Activated B cell treated with CpG ODN at 0.5 μM for 24 hours (primary cell): ENCODE results near the gene ADAMTSL2. TPM values are rescaled to one million over a fixed set of nuclear protein-coding genes. Genes with fewer than 3 reads are reported as not detected.

Source experiments
- ATAC-seq: fragments of 200-7000 bp; cut with Tn5 transposase; one replicate; pipeline ENCODE4 v1.10.0; 2021; ENCODE audit warnings: low read depth, mild to moderate bottlenecking, moderate library complexity
- CTCF ChIA-PET: fragments of 350-600 bp; sonication (Branson Sonifier 250); formaldehyde crosslinking; loops from one replicate; lab custom pipeline; 2021; ENCODE audit warnings: antibody characterized with exemption; lab: Charles Lee
- POLR2A ChIA-PET: fragments of 350-600 bp; sonication (Branson Sonifier 250); formaldehyde crosslinking; loops from one replicate; lab custom pipeline; 2021; ENCODE audit warnings: antibody characterized with exemption; lab: Charles Lee
- DNase-seq: peaks from one replicate; pipeline ENCODE4 v3.0.0; 2022
- H3K27ac Mint-ChIP-seq: one replicate; pipeline ENCODE4 v1.8.0; 2020; ENCODE audit warnings: mixed read lengths
- H3K27me3 Mint-ChIP-seq: one replicate; pipeline ENCODE4 v1.8.0; 2021; ENCODE audit warnings: mixed read lengths
- H3K36me3 Mint-ChIP-seq: one replicate; pipeline ENCODE4 v1.8.0; 2021; ENCODE audit warnings: low read depth, mixed read lengths
- H3K4me1 Mint-ChIP-seq: one replicate; pipeline ENCODE4 v1.8.0; 2021; ENCODE audit warnings: mixed read lengths
- H3K4me3 Mint-ChIP-seq: one replicate; pipeline ENCODE4 v1.8.0; 2020; ENCODE audit warnings: mild to moderate bottlenecking, mixed read lengths
- H3K9me3 Mint-ChIP-seq: one replicate; pipeline ENCODE4 v1.8.0; 2020; ENCODE audit warnings: mixed read lengths
- intact Hi-C: fragments of 100-400 bp; cut with micrococcal nuclease; formaldehyde crosslinking; loops from one replicate; pipeline ENCODE4 v1.15.1; 2024
- total RNA-seq: library from RNA; stranded (reverse); gene quantifications from 2 replicates; pipeline ENCODE4 v1.2.3, GENCODE V29; 2022
- TF ChIP-seq, protein P1 (sequence below): fragments of 200-600 bp; IDR thresholded peaks from one replicate; pipeline ENCODE4 v1.8.0; 2022; ENCODE audit warnings: antibody characterized with exemption, mild to moderate bottlenecking

ADAMTSL2 gene
- total RNA-seq, 1 donor from 2014 or later = not detected

DNA sequence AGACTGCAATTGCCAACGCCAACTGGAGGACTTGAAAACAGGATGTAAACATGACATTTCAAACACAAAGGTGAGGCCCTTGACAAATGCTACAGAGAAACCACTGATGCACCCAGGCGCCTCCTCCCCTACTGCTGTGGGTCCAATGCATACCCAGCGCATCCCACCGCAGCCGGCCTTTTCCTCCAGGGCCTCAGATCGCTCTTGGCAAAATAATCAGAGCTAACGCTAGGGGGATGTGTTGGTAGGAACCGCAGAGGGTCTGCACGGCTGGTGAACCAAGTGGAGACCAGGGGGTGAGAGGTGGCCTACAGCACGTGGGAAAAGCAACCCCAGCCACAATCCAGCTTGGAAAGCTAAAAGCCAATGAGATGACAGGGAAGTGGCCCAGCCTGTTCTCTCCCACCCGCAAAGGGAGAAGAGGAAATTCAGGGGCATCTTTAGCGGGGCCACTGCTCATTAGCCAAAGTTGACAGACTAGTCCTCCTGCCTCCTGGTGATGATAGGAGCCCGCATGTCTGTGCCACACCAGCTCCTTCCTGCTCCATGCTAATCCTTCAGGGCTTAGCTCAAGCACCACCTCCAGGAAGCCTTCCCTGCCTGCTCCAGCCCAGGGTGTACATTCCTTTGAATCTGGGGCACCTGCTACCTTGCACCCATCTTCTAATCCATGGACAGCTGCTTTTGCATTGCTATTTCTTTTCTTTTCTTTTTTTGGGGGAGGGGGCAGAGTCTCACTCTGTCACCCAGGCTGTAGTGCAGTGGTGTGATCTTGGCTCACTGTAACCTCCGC lies 68.8 kb downstream of the ADAMTSL2 start:
- TF ChIP-seq, protein P1, sequence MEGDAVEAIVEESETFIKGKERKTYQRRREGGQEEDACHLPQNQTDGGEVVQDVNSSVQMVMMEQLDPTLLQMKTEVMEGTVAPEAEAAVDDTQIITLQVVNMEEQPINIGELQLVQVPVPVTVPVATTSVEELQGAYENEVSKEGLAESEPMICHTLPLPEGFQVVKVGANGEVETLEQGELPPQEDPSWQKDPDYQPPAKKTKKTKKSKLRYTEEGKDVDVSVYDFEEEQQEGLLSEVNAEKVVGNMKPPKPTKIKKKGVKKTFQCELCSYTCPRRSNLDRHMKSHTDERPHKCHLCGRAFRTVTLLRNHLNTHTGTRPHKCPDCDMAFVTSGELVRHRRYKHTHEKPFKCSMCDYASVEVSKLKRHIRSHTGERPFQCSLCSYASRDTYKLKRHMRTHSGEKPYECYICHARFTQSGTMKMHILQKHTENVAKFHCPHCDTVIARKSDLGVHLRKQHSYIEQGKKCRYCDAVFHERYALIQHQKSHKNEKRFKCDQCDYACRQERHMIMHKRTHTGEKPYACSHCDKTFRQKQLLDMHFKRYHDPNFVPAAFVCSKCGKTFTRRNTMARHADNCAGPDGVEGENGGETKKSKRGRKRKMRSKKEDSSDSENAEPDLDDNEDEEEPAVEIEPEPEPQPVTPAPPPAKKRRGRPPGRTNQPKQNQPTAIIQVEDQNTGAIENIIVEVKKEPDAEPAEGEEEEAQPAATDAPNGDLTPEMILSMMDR = no peak
- Mint-ChIP-seq H3K27me3 (peaks cover 36% of the 10 kb centered on the region), H3K4me3 (no peak overlapping the region), H3K27ac (no peak overlapping the region), H3K36me3 (no peaks in the 10 kb centered on the region), H3K4me1 (peaks cover 9% of the 10 kb centered on the region), H3K9me3 (no peaks in the 10 kb centered on the region)
- ChIA-PET CTCF (interaction anchor here (0.9 kb wide), 1 partner anchor 123 kb away, joined by 3 read pairs; no protein-coding TSS in a partner anchor), POLR2A (no interaction called here)
- intact Hi-C loops = no loop called here
- DNase-seq = no peak
- no peak for ATAC-seq

DNA sequence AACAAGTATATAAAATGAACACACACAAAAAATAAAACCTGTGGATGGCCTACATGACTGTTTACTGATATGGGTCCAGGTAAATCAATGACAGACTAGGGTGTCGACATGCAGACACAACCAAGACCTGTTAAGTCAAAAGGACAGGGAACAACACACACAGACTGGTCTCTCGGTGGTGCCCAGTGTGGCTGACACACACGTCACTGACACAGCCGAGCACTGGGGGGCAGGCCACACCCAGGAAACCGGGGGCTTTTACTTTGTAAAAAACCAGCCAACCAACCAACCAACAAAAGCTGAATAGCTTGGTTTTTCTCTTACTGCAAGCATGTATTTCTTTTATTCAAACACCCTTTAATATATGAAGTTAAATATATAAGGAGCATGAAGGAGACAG lies 69.7 kb downstream of the ADAMTSL2 start:
- no peak overlapping the region for H3K27ac Mint-ChIP-seq
- CTCF ChIA-PET = no interaction called here
- no peak overlapping the region for H3K4me3 Mint-ChIP-seq
- TF ChIP-seq, protein P1 = no peak
- no peaks in the 10 kb centered on the region for H3K9me3 Mint-ChIP-seq
- peaks cover 9% of the 10 kb centered on the region for H3K4me1 Mint-ChIP-seq
- intact Hi-C loops = no loop called here
- no peaks in the 10 kb centered on the region for H3K36me3 Mint-ChIP-seq
- no peak for DNase-seq
- H3K27me3 Mint-ChIP-seq = peaks cover 38% of the 10 kb centered on the region
- no peak for ATAC-seq
- POLR2A ChIA-PET = no interaction called here

DNA sequence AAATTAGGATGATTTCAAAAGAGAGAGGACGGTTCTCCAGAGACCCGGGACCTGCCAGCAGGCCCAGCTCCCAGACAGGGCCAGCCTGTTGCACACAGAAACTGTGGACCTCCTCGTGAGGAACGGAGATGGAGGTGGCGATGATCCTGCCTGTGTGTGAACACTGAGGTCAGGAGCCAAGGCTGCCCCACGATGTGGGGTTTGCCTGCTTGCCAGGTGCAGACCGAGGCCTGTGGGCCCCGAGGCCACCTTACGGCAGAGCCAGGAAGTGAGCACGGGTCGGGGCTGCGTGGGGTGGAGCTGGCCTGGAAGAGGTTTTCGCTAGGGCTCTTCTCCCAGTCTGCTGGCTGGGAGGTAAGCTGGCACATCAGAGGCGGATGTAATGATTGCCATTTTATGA lies 70.4 kb downstream of the ADAMTSL2 start:
- TF ChIP-seq, protein P1 = no peak
- no peak for DNase-seq
- H3K9me3 Mint-ChIP-seq = no peaks in the 10 kb centered on the region
- peaks cover 43% of the 10 kb centered on the region for H3K27me3 Mint-ChIP-seq
- no peaks in the 10 kb centered on the region for H3K36me3 Mint-ChIP-seq
- intact Hi-C loops = no loop called here
- peaks cover 9% of the 10 kb centered on the region for H3K4me1 Mint-ChIP-seq
- no peak for ATAC-seq
- ChIA-PET POLR2A (no interaction called here), CTCF (no interaction called here)
- H3K4me3 Mint-ChIP-seq = no peak overlapping the region
- H3K27ac Mint-ChIP-seq = no peak overlapping the region

DNA sequence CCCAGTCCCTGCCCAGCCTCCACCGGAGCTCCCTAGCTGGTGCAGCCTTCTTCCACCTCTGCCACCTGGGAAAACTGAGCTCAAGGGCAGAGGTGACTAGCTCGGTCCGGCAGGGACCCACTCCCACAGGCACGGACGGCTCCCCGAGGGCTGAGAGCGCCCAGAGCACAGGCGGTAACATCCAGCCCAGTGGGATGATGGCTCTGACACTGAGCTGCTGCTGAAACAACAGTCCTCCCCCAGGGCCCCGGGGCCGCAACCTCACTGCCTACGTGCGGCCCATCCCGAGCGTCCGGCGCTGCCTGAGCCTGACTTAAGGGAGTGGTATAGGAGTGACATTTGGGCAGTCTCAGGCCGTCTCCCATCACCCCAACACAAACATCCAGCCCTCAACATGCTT lies 70.9 kb downstream of the ADAMTSL2 start:
- TF ChIP-seq, protein P1 = no peak
- H3K4me1 Mint-ChIP-seq = peaks cover 9% of the 10 kb centered on the region
- ATAC-seq = no peak
- POLR2A ChIA-PET = no interaction called here
- CTCF ChIA-PET = no interaction called here
- no peak for DNase-seq
- H3K27me3 Mint-ChIP-seq = peaks cover 47% of the 10 kb centered on the region
- no peak overlapping the region for H3K27ac Mint-ChIP-seq
- H3K36me3 Mint-ChIP-seq = no peaks in the 10 kb centered on the region
- H3K4me3 Mint-ChIP-seq = no peak overlapping the region
- no peaks in the 10 kb centered on the region for H3K9me3 Mint-ChIP-seq
- intact Hi-C loops = no loop called here

DNA sequence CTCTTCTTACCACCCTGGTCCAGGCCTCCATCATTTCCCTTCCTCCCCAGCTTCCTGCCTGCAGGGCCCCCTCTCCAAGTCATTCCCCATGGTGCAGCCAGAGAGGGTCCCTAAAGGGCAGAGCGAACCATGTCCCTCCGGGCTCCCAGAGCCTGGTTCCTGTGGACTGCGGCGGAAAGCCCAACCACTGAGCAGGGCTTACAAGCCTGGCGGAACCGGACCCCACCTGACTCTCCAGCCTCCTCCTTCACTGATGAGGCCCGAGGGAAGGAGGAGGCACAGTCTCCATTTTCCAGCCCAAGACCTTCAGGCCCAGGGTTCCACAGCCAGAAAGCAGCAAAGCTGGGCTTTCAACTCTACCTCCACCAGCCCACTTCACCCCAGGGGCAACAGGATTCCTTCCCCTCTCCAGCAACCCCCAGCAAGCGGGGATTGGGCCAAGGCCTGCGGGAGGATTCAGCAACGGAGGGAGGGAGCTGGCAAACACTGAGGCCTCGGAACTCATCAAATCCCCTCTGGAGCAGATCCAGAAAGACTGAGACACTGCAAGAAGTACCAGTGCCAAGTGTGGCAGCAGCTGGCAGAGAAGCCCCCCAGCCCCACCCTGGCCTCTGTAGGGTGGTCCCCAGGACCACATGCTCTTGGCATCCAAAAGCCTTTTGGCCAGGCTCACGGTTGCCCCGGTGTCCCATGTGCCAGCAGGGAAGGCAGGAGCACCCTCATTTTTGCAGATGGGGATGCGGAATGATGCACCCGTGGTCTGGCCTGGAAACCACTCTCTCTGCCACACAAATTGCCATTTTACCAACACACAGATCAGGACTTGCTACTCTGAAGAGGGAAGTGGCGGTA lies 71.6 kb downstream of the ADAMTSL2 start:
- Mint-ChIP-seq H3K36me3 (no peaks in the 10 kb centered on the region), H3K4me1 (peaks cover 9% of the 10 kb centered on the region), H3K27ac (no peak overlapping the region), H3K4me3 (no peak overlapping the region), H3K27me3 (peaks cover 52% of the 10 kb centered on the region), H3K9me3 (no peaks in the 10 kb centered on the region)
- intact Hi-C loops = no loop called here
- TF ChIP-seq, protein P1 = no peak
- ChIA-PET POLR2A (no interaction called here), CTCF (no interaction called here)
- ATAC-seq (no peak), DNase-seq (no peak)
